ENCODE measurements around the gene OPHN1. TPM values are rescaled to one million over a fixed set of nuclear protein-coding genes. Genes with fewer than 3 reads are reported as not detected.

The OPHN1 gene
- total RNA-seq, 1 experiment from 2014 or later, result 3.3 TPM

GRCh38 chrX:68041110-68041509 lies 392.2 kb downstream of the OPHN1 start:
- POLR2A ChIA-PET (ENCODE audit: low non-redundant PET), result no interaction called here
- Histone ChIP-seq H3K36me3 (ENCODE audit: insufficient read depth, low read length, poor library complexity, severe bottlenecking) (no peaks in the 10 kb centered on the region), H3K4me3 (ENCODE audit: low read depth, low read length, poor library complexity, severe bottlenecking) (no peak overlapping the region), H3K4me1 (ENCODE audit: insufficient read depth, low read length, poor library complexity, severe bottlenecking) (no peaks in the 10 kb centered on the region), H3K9me3 (ENCODE audit: low read depth, low read length, poor library complexity, severe bottlenecking) (no peaks in the 10 kb centered on the region), H3K27me3 (replicated peaks; ENCODE audit: insufficient read depth, low read depth, low read length, poor library complexity) (no peaks in the 10 kb centered on the region), H3K27ac (ENCODE audit: low read depth, low read length, poor library complexity, severe bottlenecking) (no peak overlapping the region)
- intact Hi-C loops (cut with micrococcal nuclease; ENCODE audit: unreplicated experiment), result no loop called here
- no peak for DNase-seq (ENCODE audit: low spot score)
- CTCF ChIA-PET, result no interaction called here
- no TSS peak for BruUV-seq (replicated peaks)
- TF ChIP-seq CTCF (conservative IDR thresholded peaks at IDR 0.05; ENCODE audit: low read depth, low read length), result no peak
- TF ChIP-seq EZH2 (IDR thresholded peaks at IDR 0.05; ENCODE audit: borderline replicate concordance, low read depth, low read length, poor library complexity, severe bottlenecking), result no peak

DNA sequence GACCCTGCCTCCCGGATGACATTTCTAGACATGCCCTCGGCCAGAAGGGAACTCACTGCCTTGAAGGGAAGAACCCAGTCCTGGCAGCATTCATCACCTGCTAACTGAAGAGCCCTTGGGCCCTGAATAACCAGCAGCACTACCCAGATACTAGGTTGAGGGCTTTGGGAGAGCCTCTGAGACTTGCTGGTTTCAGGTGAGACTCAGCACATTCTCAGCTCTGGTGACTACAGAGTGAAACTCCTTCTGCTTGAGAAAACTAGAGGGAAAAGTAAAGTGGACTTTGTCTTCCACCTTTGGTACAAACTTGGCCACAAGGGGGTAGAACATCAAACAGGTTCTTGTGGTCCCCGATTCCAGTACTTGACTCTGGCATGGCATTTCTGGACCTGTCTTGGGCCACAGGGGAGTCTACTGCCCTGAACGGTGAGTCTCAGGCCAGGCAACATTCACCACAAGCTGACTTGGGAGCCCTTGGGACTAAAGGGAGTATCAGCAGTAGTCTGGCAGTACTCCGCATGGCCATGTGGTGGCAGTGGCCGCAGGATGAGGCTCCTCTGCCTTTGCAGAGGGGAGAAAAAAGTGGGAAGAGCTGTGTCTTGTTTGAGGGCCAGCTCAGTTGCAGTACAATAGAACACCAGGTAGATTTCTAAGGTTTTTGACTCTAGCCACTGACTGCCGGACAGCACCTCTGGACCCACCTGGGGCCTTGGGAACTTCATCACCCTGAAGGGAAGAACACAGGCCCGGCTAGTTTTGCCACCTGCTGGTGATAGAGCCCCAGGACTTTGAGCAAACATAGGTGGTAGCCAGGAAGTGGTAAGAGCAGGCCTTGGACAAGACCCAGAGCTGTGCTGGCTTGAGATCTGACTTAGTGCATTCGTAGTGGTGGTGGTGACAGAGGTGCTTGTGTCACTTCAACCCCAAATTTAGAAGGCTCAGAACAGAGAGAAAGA lies 414.8 kb downstream of the OPHN1 start:
- Histone ChIP-seq H3K27me3 (replicated peaks; ENCODE audit: insufficient read depth, low read depth, low read length, poor library complexity) (no peaks in the 10 kb centered on the region), H3K4me3 (ENCODE audit: low read depth, low read length, poor library complexity, severe bottlenecking) (no peak overlapping the region), H3K27ac (ENCODE audit: low read depth, low read length, poor library complexity, severe bottlenecking) (no peak overlapping the region), H3K9me3 (ENCODE audit: low read depth, low read length, poor library complexity, severe bottlenecking) (no peaks in the 10 kb centered on the region), H3K36me3 (ENCODE audit: insufficient read depth, low read length, poor library complexity, severe bottlenecking) (no peaks in the 10 kb centered on the region), H3K4me1 (ENCODE audit: insufficient read depth, low read length, poor library complexity, severe bottlenecking) (no peaks in the 10 kb centered on the region)
- ChIA-PET POLR2A (ENCODE audit: low non-redundant PET) (no interaction called here), CTCF (interaction anchor here (1.4 kb wide), 1 partner anchor 128 kb away, joined by 9 read pairs; no protein-coding TSS in a partner anchor)
- intact Hi-C loops (cut with micrococcal nuclease; ENCODE audit: unreplicated experiment), result loop anchor here (5.0 kb wide), 1 partner anchor 129 kb away; no protein-coding TSS in a partner anchor
- no TSS peak for BruUV-seq (replicated peaks)
- peak; percentile 68 for TF ChIP-seq CTCF (conservative IDR thresholded peaks at IDR 0.05; ENCODE audit: low read depth, low read length)
- TF ChIP-seq EZH2 (IDR thresholded peaks at IDR 0.05; ENCODE audit: borderline replicate concordance, low read depth, low read length, poor library complexity, severe bottlenecking), result no peak
- peak; percentile 41 for DNase-seq (ENCODE audit: low spot score)

DNA sequence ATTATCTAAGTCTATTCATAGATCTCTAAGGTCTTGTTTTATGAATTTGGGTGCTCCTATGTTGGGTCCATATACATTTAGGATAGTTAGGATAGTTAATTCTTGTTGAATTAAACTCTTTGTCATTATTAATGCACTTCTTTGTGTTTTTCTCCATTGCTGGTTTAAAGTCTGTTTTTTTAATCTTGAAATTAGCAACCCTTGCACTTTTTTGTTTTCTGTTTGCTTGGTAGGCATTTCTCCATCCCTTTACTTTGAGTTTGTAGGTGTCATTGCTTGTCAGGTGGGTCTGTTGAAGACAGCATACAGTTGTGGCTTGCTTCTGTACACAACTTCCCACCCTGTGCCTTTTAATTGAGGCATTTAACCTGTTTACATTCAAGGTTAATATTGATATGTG lies 434.8 kb downstream of the OPHN1 start:
- ChIA-PET POLR2A (ENCODE audit: low non-redundant PET) (no interaction called here), CTCF (no interaction called here)
- no peak for DNase-seq (ENCODE audit: low spot score)
- Histone ChIP-seq H3K27ac (ENCODE audit: low read depth, low read length, poor library complexity, severe bottlenecking) (no peak overlapping the region), H3K9me3 (ENCODE audit: low read depth, low read length, poor library complexity, severe bottlenecking) (peaks cover 10% of the 10 kb centered on the region), H3K36me3 (ENCODE audit: insufficient read depth, low read length, poor library complexity, severe bottlenecking) (no peaks in the 10 kb centered on the region), H3K4me1 (ENCODE audit: insufficient read depth, low read length, poor library complexity, severe bottlenecking) (no peaks in the 10 kb centered on the region), H3K4me3 (ENCODE audit: low read depth, low read length, poor library complexity, severe bottlenecking) (no peak overlapping the region), H3K27me3 (replicated peaks; ENCODE audit: insufficient read depth, low read depth, low read length, poor library complexity) (no peaks in the 10 kb centered on the region)
- BruUV-seq (replicated peaks), result no TSS peak
- intact Hi-C loops (cut with micrococcal nuclease; ENCODE audit: unreplicated experiment), result no loop called here
- TF ChIP-seq CTCF (conservative IDR thresholded peaks at IDR 0.05; ENCODE audit: low read depth, low read length), result no peak
- no peak for TF ChIP-seq EZH2 (IDR thresholded peaks at IDR 0.05; ENCODE audit: borderline replicate concordance, low read depth, low read length, poor library complexity, severe bottlenecking)

Other genes with a start within 250 kb of the OPHN1 start
- gene YIPF6, start 65.6 kb upstream of the OPHN1 start, total RNA-seq (2021), result 36.8 and 38.7 TPM in 2 replicates
- 0.11 and 0.26 TPM in 2 replicates for gene STARD8, start 214.2 kb upstream of the OPHN1 start, total RNA-seq (2021)

All from A673 (cell line).